Transverse colon (tissue), 4 donors: ENCODE measurements around the gene CEBPB. TPM values are rescaled to one million over a fixed set of nuclear protein-coding genes. Genes with fewer than 3 reads are reported as not detected.

Experiments
- DNase-seq: peaks from one replicate; pipeline ENCODE4 v3.0.0-alpha.2; 2019
- H3K27ac ChIP-seq, 4 donors: fragments of 200-600 bp; sonication (generic); 2 replicates each; pipeline ENCODE4 v1.5.1; 2016 to 2018; ENCODE audit warnings: inconsistent platforms in 4 of 4
- H3K27me3 ChIP-seq: fragments of 200-600 bp; sonication (generic); 2 replicates; pipeline ENCODE4 v1.5.1; 2017; ENCODE audit warnings: inconsistent platforms
- H3K36me3 ChIP-seq, 4 donors: fragments of 200-600 bp; sonication (generic); 2 replicates each; pipeline ENCODE4 v1.5.1; 2017 to 2019; ENCODE audit warnings: inconsistent platforms in 4 of 4
- H3K4me1 ChIP-seq, 4 donors: fragments of 200-600 bp; sonication (generic); 2 replicates each; pipeline ENCODE4 v1.5.1; 2017 to 2020; ENCODE audit warnings: inconsistent platforms in 4 of 4
- H3K4me3 ChIP-seq, 4 donors: fragments of 200-600 bp; sonication (generic); 1 replicate in 1 of 4; 2 replicates in 3 of 4; pipeline versions ENCODE4 v1.5.1 to v1.6.1; 2017 to 2019; ENCODE audit warnings: inconsistent platforms in 4 of 4
- H3K9me3 ChIP-seq, 2 donors: fragments of 200-600 bp; sonication (generic); 2 replicates each; pipeline ENCODE4 v1.5.1; 2017 to 2019; ENCODE audit warnings: inconsistent platforms in 2 of 2
- EP300 ChIP-seq: sonication (generic); formaldehyde crosslinking; IDR thresholded peaks from one replicate; pipeline ENCODE4 v1.6.1; 2017; ENCODE audit warnings: antibody characterized with exemption, low read depth
- POLR2A ChIP-seq: fragments of 450-650 bp; IDR thresholded peaks from one replicate; pipeline ENCODE4 v1.6.1; 2016; ENCODE audit warnings: antibody characterized with exemption, mild to moderate bottlenecking, moderate library complexity
- POLR2AphosphoS5 ChIP-seq, 3 donors: sonication (generic); formaldehyde crosslinking; IDR thresholded peaks; one replicate each; pipeline ENCODE4 v1.6.1; 2016; ENCODE audit warnings: antibody characterized with exemption in 3 of 3
- WGBS, 2 donors: methylation state at CpG; one replicate each; pipeline ENCODE4 v1.1.5; 2018; ENCODE audit warnings: low coverage in 1 of 2; 5-methylcytosine and 5-hydroxymethylcytosine counted together
- in situ Hi-C, 4 donors: fragments of 200-750 bp; cut with MboI; loops; one replicate each; pipeline versions ENCODE4 v1.15.0 to v1.15.1; 2017; ENCODE audit warnings: low sequenced_read_pairs in 3 of 4, low pct_ligation_motif_present in 1 of 4, low pct_unique_long_range_greater_than_20kb in 1 of 4
- intact Hi-C: fragments of 100-400 bp; cut with DNase I; formaldehyde crosslinking; loops from one replicate; pipeline ENCODE4 v1.15.1; 2023; ENCODE audit warnings: low total_unique reads
- total RNA-seq, 4 donors: library from RNA; depleted of rRNA; stranded (reverse); fragments of >200 nt; gene quantifications; one replicate each; pipeline ENCODE4 v1.1.0, GENCODE V29; 2016
- TF ChIP-seq, protein P1 (sequence below), 5 experiments: fragments of 200-600 bp in 3 of 5; fragments of 450-650 bp in 2 of 5; sonication (generic) in 3 of 5; IDR thresholded peaks; 1 replicate in 2 of 5; 2 replicates in 3 of 5; pipeline ENCODE4 v1.5.1; 2016 to 2017; ENCODE audit warnings: antibody characterized with exemption in 5 of 5, inconsistent platforms in 3 of 5, mild to moderate bottlenecking in 2 of 5, moderate library complexity in 1 of 5

CEBPB gene
- total RNA-seq, 4 donors from 2014 or later: 26.1 to 78.9 (median 57.1) TPM

DNA sequence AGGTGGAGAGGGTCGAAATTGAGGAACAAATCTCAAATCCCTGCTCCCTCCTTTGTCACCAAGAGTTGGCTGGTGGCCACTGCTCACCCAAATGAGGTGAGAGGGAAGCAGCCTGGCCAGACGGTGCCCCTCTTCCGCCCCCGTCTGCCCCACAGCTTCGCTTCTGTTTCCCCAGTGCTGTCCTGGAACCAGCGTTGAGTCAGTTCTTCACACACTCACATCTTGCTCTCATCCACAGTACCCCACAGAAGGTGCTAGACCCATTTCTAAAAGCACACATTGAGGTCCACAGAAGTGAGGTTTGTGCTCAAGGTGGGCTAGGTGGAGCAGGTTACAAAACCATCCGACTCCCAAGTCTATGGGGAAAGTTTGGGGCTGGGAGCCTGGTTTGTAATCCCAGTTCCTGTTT is 3.8 kb downstream of the CEBPB start:
- WGBS, 2 donors: 86% methylated on average over 7 of the region's 7 CpGs; no CpG with 5 or more reads in 1 of the 2 donors
- in situ Hi-C loops: loop anchor here in 1 of 4 donors (25.0 kb wide), 1 partner anchor 543 kb away; the partner anchor contains the start of gene PARD6B
- TF ChIP-seq POLR2AphosphoS5 (IDR thresholded peaks at IDR 0.05): no peak
- TF ChIP-seq, protein P1, sequence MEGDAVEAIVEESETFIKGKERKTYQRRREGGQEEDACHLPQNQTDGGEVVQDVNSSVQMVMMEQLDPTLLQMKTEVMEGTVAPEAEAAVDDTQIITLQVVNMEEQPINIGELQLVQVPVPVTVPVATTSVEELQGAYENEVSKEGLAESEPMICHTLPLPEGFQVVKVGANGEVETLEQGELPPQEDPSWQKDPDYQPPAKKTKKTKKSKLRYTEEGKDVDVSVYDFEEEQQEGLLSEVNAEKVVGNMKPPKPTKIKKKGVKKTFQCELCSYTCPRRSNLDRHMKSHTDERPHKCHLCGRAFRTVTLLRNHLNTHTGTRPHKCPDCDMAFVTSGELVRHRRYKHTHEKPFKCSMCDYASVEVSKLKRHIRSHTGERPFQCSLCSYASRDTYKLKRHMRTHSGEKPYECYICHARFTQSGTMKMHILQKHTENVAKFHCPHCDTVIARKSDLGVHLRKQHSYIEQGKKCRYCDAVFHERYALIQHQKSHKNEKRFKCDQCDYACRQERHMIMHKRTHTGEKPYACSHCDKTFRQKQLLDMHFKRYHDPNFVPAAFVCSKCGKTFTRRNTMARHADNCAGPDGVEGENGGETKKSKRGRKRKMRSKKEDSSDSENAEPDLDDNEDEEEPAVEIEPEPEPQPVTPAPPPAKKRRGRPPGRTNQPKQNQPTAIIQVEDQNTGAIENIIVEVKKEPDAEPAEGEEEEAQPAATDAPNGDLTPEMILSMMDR (IDR thresholded peaks at IDR 0.05): no peak
- TF ChIP-seq POLR2A: no peak
- no peak for TF ChIP-seq EP300
- Histone ChIP-seq H3K4me1 (peaks cover 4 to 29% (median 26%) of the 10 kb centered on the region in 4 donors), H3K36me3 (no peaks in the 10 kb centered on the region), H3K9me3 (no peaks in the 10 kb centered on the region), H3K27ac (peak overlapping the region; percentile 98 to 100 (median 99)), H3K4me3 (peak overlapping the region in 2 of 4 donors; percentile 82 to 93), H3K27me3 (no peaks in the 10 kb centered on the region)
- DNase-seq: no peak
- intact Hi-C loops: loop anchor here (5.0 kb wide), 1 partner anchor 98 kb away; no protein-coding TSS in a partner anchor

DNA sequence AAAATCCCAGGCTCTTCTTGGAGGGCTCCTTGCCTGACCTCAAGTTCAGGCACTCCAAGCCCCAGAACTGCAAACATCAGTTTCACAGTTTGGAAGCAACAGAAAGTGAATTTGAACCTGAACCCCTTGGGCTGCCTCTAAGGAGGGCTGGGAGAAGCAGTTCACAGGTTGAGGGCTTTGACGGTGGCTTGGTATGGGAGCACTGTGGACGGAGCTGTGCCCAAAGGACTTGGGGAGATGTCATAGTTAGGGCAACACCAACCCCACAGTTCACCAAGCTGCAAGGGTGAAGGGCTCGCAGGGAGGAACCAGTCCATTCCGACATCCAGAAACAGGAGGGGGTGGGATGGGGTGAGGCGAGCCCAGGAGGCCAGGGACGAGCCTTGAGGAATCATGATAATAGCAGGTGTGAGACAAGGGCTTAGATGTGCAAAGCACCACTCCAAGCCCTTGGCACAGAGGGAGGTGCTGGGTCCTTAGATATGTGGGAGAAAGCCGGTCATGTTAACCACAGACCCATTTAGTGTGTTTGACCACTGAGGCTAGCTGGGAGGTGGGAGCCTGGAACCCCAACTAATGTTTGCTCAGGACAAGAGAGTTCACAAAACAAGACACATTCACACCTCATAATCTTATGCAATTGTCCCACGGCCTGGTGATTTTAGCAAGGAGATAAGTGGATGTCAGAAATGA is 4.3 kb downstream of the CEBPB start:
- 81 to 82% methylated on average over 5 to 8 of the region's 8 CpGs for WGBS, 2 donors
- intact Hi-C loops (loop anchor here (5.0 kb wide), 1 partner anchor 97 kb away; no protein-coding TSS in a partner anchor), in situ Hi-C loops (loop anchor here in 1 of 4 donors (25.0 kb wide), 1 partner anchor 542 kb away; the partner anchor contains the start of gene PARD6B)
- Histone ChIP-seq H3K27me3 (no peaks in the 10 kb centered on the region), H3K4me1 (peaks cover 4 to 26% (median 24%) of the 10 kb centered on the region in 4 donors), H3K27ac (peak overlapping the region; percentile 98 to 100 (median 99)), H3K9me3 (no peaks in the 10 kb centered on the region), H3K4me3 (peak overlapping the region in 1 of 4 donors; percentile 82), H3K36me3 (no peaks in the 10 kb centered on the region)
- TF ChIP-seq POLR2A (peak; percentile 26), EP300 (no peak), POLR2AphosphoS5 (IDR thresholded peaks at IDR 0.05) (peak in 2 of 3 donors; percentile 15 to 28)
- DNase-seq: no peak

DNA sequence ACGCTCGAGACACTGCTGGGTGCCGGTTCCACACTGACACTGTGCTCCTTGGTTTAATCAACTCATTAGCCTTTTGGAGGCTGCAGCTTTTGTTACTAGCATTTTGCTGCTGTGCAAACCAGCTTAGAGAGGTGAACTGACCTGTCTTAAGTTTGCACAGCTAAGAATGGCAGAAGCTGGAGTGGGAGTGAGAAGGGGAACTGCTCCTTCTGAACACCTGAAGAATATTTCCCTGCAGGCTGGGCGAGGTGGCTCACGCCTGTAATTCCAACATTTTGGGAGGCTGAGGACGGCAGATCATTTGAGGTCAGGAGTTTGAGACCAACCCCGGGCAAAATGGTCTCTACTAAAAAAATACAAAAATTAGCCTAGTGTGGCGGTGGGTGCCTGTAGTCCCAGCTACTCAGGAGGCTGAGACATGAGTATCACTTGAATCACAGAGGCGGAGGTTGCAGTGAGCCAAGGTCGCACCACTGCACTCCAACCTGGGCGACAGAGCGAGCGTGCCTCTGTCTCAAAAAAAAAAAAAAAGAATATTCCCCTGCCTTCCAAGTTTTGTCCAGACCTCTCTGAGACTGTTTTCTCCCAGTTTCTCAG is 5.0 kb downstream of the CEBPB start:
- WGBS, 2 donors: 90 to 94% methylated on average over 7 to 13 of the region's 13 CpGs
- no peak for DNase-seq
- H3K4me1 ChIP-seq: peaks cover 4 to 26% (median 22%) of the 10 kb centered on the region in 4 donors
- H3K36me3 ChIP-seq: no peaks in the 10 kb centered on the region
- in situ Hi-C loops: loop anchor here in 1 of 4 donors (25.0 kb wide), 1 partner anchor 542 kb away; the partner anchor contains the start of gene PARD6B
- peak overlapping the region; percentile 98 to 100 (median 99) for H3K27ac ChIP-seq
- H3K27me3 ChIP-seq: no peaks in the 10 kb centered on the region
- no peak overlapping the region for H3K4me3 ChIP-seq
- intact Hi-C loops: no loop called here
- H3K9me3 ChIP-seq: no peaks in the 10 kb centered on the region
- TF ChIP-seq POLR2A (no peak), EP300 (no peak), POLR2AphosphoS5 (IDR thresholded peaks at IDR 0.05) (no peak)
- TF ChIP-seq, protein P1 (IDR thresholded peaks at IDR 0.05): no peak

DNA sequence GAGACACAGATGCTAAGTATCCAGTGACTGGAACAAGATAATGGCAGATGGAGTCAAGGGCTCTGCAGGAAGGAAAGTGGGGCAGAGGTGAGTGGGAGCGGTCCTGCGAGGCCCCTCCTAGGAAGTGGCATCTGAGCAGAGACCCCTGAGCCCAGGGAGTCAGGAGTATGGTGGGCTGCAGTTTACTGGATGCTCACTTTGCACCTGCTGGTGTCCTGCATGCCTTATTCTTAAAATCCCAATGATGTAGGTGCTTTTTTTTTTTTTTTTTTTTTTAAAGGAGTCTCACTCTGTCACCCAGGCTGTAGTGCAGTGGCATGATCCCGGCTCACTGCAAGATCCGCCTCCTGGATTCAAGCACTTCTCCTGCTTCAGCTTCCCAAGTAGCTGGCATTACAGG is 5.6 kb downstream of the CEBPB start:
- Histone ChIP-seq H3K4me1 (peaks cover 4 to 26% (median 22%) of the 10 kb centered on the region in 4 donors), H3K36me3 (no peaks in the 10 kb centered on the region), H3K27me3 (no peaks in the 10 kb centered on the region), H3K4me3 (no peak overlapping the region), H3K9me3 (no peaks in the 10 kb centered on the region), H3K27ac (peak overlapping the region in 1 of 4 donors; percentile 99)
- in situ Hi-C loops: loop anchor here in 1 of 4 donors (25.0 kb wide), 1 partner anchor 541 kb away; the partner anchor contains the start of gene PARD6B
- TF ChIP-seq POLR2AphosphoS5 (IDR thresholded peaks at IDR 0.05) (no peak), EP300 (no peak), POLR2A (no peak)
- TF ChIP-seq, protein P1 (IDR thresholded peaks at IDR 0.05): no peak
- WGBS, 2 donors: 68 to 78% methylated on average over 3 to 4 of the region's 4 CpGs
- DNase-seq: no peak
- intact Hi-C loops: no loop called here
